ENCODE measurements around the gene THOC2.

Gene THOC2

GRCh38 chrX:123607806-123608205 lies 125.0 kb downstream of the THOC2 start:
- Histone ChIP-seq H3K27me3 (no peaks in the 10 kb centered on the region), H3K4me1 (no peaks in the 10 kb centered on the region), H3K4me3 (ENCODE audit: low read depth, low read length) (no peak overlapping the region), H3K36me3 (peaks cover 5% of the 10 kb centered on the region), H3K9me3 (no peaks in the 10 kb centered on the region)
- no peak for TF ChIP-seq CTCF (IDR thresholded peaks at IDR 0.05; ENCODE audit: low read depth, low read length)
- no peak for DNase-seq

DNA sequence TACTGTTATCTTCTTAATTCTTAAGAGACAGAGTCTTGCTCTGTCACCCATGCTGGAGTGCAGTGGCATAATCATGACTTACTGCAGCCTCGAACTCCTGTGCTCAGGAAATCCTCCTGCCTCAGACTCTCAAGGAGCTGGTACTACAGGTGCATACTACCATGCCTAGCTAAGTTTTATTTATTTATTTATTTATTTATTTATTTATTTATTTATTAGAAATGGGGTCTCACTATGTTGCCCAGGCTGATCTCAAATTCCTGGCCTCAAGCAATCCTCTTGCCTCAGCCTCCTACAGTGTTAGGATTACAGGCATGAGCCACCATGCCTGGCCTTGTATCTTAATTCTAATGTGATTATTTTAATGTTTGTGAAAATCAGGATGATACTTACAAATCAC lies 125.6 kb downstream of the THOC2 start:
- Histone ChIP-seq H3K4me1 (no peaks in the 10 kb centered on the region), H3K27me3 (no peaks in the 10 kb centered on the region), H3K4me3 (ENCODE audit: low read depth, low read length) (no peak overlapping the region), H3K9me3 (no peaks in the 10 kb centered on the region), H3K36me3 (peaks cover 5% of the 10 kb centered on the region)
- TF ChIP-seq CTCF (IDR thresholded peaks at IDR 0.05; ENCODE audit: low read depth, low read length) = no peak
- no peak for DNase-seq

- H3K4me3 ChIP-seq (ENCODE audit: low read depth, low read length) = no peak overlapping the region
- H3K36me3 ChIP-seq = peaks cover under 1% of the 10 kb centered on the region; the same call in 1 of the 2 replicates
- TF ChIP-seq CTCF (IDR thresholded peaks at IDR 0.05; ENCODE audit: low read depth, low read length) = no peak
- no peaks in the 10 kb centered on the region for H3K9me3 ChIP-seq
- H3K4me1 ChIP-seq = no peaks in the 10 kb centered on the region
- no peaks in the 10 kb centered on the region for H3K27me3 ChIP-seq
- no peak for DNase-seq
Observed at GRCh38 chrX:123603491-123603890, 129.4 kb downstream of the THOC2 start.

GRCh38 chrX:123601437-123601836 lies 131.4 kb downstream of the THOC2 start:
- no peak for DNase-seq
- Histone ChIP-seq H3K27me3 (no peaks in the 10 kb centered on the region), H3K4me3 (ENCODE audit: low read depth, low read length) (no peak overlapping the region)

DNA sequence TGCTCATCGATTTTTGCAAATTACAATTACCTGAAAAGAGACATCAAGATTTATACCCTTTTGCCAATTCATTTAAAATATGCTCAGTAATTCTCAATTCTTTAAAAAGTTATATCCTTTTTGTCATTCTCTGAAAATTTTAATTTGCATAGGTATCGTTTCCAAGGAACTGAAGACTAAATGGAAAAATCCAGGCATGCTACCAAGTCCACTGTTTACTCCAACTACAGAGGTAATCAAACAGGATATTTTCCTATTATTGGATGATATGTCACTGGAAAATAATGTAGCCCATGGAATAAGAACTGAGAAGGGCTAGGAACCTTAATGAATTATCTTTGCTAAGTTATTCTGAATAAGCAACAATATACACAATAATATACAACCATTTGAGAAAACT lies 132.7 kb downstream of the THOC2 start:
- no peak for DNase-seq
- Histone ChIP-seq H3K36me3 (no peaks in the 10 kb centered on the region), H3K9me3 (no peaks in the 10 kb centered on the region), H3K4me3 (ENCODE audit: low read depth, low read length) (no peak overlapping the region), H3K27me3 (no peaks in the 10 kb centered on the region), H3K4me1 (no peaks in the 10 kb centered on the region)
- TF ChIP-seq CTCF (IDR thresholded peaks at IDR 0.05; ENCODE audit: low read depth, low read length) = no peak

More at GRCh38 chrX:123601437-123601836, 131.4 kb downstream of the THOC2 start:
- no peaks in the 10 kb centered on the region for H3K36me3 ChIP-seq
- no peak for TF ChIP-seq CTCF (IDR thresholded peaks at IDR 0.05; ENCODE audit: low read depth, low read length)
- H3K4me1 ChIP-seq = no peaks in the 10 kb centered on the region
- no peaks in the 10 kb centered on the region for H3K9me3 ChIP-seq

DNA sequence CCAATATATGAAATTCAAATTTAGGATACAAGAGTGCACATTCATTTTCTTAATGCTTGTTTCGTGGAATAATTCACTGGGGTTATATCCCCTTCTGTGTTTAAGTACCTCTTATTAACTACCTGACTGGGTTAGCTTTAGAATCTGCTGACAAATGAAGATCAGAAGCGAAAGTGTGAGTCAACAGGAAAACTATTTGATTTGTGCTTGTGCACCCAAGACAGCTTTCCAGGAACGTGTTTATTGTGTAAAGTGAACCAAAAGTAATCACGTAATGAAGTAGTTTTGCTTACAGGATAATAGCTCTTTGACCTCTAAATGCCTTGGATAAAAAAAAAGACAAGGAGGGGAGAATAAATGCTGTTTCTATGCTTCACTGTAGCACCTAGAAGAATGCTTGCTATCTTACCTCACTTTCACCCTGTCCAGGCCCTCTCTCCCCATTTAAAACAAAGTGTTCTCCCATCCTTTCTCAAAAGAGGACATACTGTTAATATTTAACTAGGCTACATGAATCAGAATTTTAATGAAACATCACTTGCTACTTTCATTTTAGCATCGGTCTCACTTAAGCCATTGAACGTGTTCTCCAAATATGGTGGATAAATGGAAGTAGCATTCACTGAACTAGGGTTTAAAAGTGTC lies 141.9 kb downstream of the THOC2 start:
- DNase-seq = no peak
- Histone ChIP-seq H3K4me1 (no peaks in the 10 kb centered on the region), H3K4me3 (ENCODE audit: low read depth, low read length) (no peak overlapping the region), H3K9me3 (no peaks in the 10 kb centered on the region), H3K36me3 (no peaks in the 10 kb centered on the region), H3K27me3 (no peaks in the 10 kb centered on the region)
- no peak for TF ChIP-seq CTCF (IDR thresholded peaks at IDR 0.05; ENCODE audit: low read depth, low read length)
